GM18526 (cell line): ENCODE measurements around the gene GFI1.

ENCODE experiments used
- POLR2A ChIP-seq: IDR thresholded peaks from 3 replicates; pipeline ENCODE4 v1.6.1; 2011; ENCODE audit not compliant: insufficient read length; ENCODE audit errors: extremely low read depth

Gene GFI1

GRCh38 chr1:92480200-92480812, 6.4 kb downstream of the GFI1 start:
- TF ChIP-seq POLR2A: no peak

- no peak for TF ChIP-seq POLR2A
Observed at GRCh38 chr1:92479587-92479986, 7.1 kb downstream of the GFI1 start.

GRCh38 chr1:92478393-92478792, 8.3 kb downstream of the GFI1 start:
- TF ChIP-seq POLR2A: no peak

GRCh38 chr1:92476071-92476631, 10.6 kb downstream of the GFI1 start:
- no peak for TF ChIP-seq POLR2A

- TF ChIP-seq POLR2A: no peak
Observed at GRCh38 chr1:92475029-92475428, 11.7 kb downstream of the GFI1 start.

GRCh38 chr1:92473781-92474495, 12.8 kb downstream of the GFI1 start:
- no peak for TF ChIP-seq POLR2A

GRCh38 chr1:92470216-92470615, 16.5 kb downstream of the GFI1 start:
- TF ChIP-seq POLR2A: no peak

- no peak for TF ChIP-seq POLR2A
Observed at GRCh38 chr1:92466683-92467352, 19.9 kb downstream of the GFI1 start.

- TF ChIP-seq POLR2A: no peak
Observed at GRCh38 chr1:92465256-92465647, 21.5 kb downstream of the GFI1 start.

GRCh38 chr1:92464588-92465255, 22.0 kb downstream of the GFI1 start:
- no peak for TF ChIP-seq POLR2A

GRCh38 chr1:92461364-92462097, 25.2 kb downstream of the GFI1 start:
- TF ChIP-seq POLR2A: no peak

- no peak for TF ChIP-seq POLR2A
Observed at GRCh38 chr1:92459871-92460320, 26.8 kb downstream of the GFI1 start.

- no peak for TF ChIP-seq POLR2A
Observed at GRCh38 chr1:92458146-92458545, 28.6 kb downstream of the GFI1 start.

- TF ChIP-seq POLR2A: no peak
Observed at GRCh38 chr1:92447976-92448375, 38.7 kb downstream of the GFI1 start.
